GM23338 (cell line): ENCODE measurements around the gene BIN1. TPM values are rescaled to one million over a fixed set of nuclear protein-coding genes. Genes with fewer than 3 reads are reported as not detected.

Source experiments
- ATAC-seq: fragments of 200-7000 bp; cut with Tn5 transposase; 3 replicates; pipeline ENCODE4 v1.9.1; 2020
- DNase-seq: peaks from one replicate; pipeline ENCODE4 v3.0.0-alpha.2; 2015; ENCODE audit warnings: low spot score
- H2AFZ ChIP-seq: fragments of 200-600 bp; sonication (generic); 2 replicates; pipeline ENCODE4 v1.8.0; 2016; ENCODE audit warnings: antibody characterized with exemption, mild to moderate bottlenecking, moderate library complexity
- H3F3A ChIP-seq: fragments of 200-600 bp; sonication (generic); replicated peaks from 2 replicates; pipeline ENCODE4 v1.8.0; 2017; ENCODE audit warnings: antibody characterized with exemption, mixed run types, low read depth
- H3K27ac ChIP-seq: fragments of 200-600 bp; sonication (generic); 2 replicates; pipeline ENCODE4 v1.6.1; 2016; ENCODE audit warnings: low read depth
- H3K27me3 ChIP-seq: fragments of 200-600 bp; sonication (generic); 2 replicates; pipeline ENCODE4 v1.8.0; 2016; ENCODE audit warnings: mild to moderate bottlenecking, mixed run types, moderate library complexity; ENCODE audit not compliant: insufficient read depth
- H3K36me3 ChIP-seq: fragments of 200-600 bp; sonication (generic); 2 replicates; pipeline ENCODE4 v1.8.0; 2016; ENCODE audit warnings: mild to moderate bottlenecking; ENCODE audit not compliant: insufficient read depth
- H3K4me1 ChIP-seq: fragments of 200-600 bp; sonication (generic); 2 replicates; pipeline ENCODE4 v1.8.0; 2016; ENCODE audit warnings: mild to moderate bottlenecking, moderate library complexity; ENCODE audit not compliant: insufficient read depth
- H3K4me2 ChIP-seq: fragments of 200-600 bp; sonication (generic); 2 replicates; pipeline ENCODE4 v1.7.1; 2017; ENCODE audit warnings: mixed run types
- H3K4me3 ChIP-seq: fragments of 200-600 bp; sonication (generic); 2 replicates; pipeline ENCODE4 v1.6.1; 2016; ENCODE audit warnings: mixed run types
- H3K79me2 ChIP-seq: fragments of 200-600 bp; sonication (generic); replicated peaks from 2 replicates; pipeline ENCODE4 v1.8.0; 2017; ENCODE audit warnings: mild to moderate bottlenecking; ENCODE audit not compliant: insufficient read depth
- H3K9me2 ChIP-seq: fragments of 200-600 bp; sonication (generic); 2 replicates; pipeline ENCODE4 v1.8.0; 2017; ENCODE audit not compliant: insufficient read depth
- H4K20me1 ChIP-seq: fragments of 200-600 bp; sonication (generic); replicated peaks from 2 replicates; pipeline ENCODE4 v1.8.0; 2017; ENCODE audit warnings: mild to moderate bottlenecking; ENCODE audit not compliant: insufficient read depth
- H3K27ac Mint-ChIP-seq: 2 replicates; pipeline ENCODE4 v1.8.0; 2020; ENCODE audit warnings: inconsistent platforms, mild to moderate bottlenecking, moderate library complexity, mixed read lengths
- H3K27me3 Mint-ChIP-seq: 3 replicates; pipeline ENCODE4 v1.8.0; 2022; ENCODE audit warnings: low read depth, mild to moderate bottlenecking, moderate library complexity, mixed read lengths, inconsistent platforms; ENCODE audit not compliant: insufficient read depth, poor library complexity
- H3K36me3 Mint-ChIP-seq: 3 replicates; pipeline ENCODE4 v1.8.0; 2021; ENCODE audit warnings: low read depth, mild to moderate bottlenecking, inconsistent platforms, moderate library complexity, mixed read lengths
- H3K4me1 Mint-ChIP-seq: 3 replicates; pipeline ENCODE4 v1.8.0; 2020; ENCODE audit warnings: mild to moderate bottlenecking, inconsistent platforms, mixed read lengths
- H3K4me3 Mint-ChIP-seq: 3 replicates; pipeline ENCODE4 v1.8.0; 2021; ENCODE audit warnings: moderate library complexity, mild to moderate bottlenecking, inconsistent platforms, mixed read lengths
- H3K9me3 Mint-ChIP-seq: 3 replicates; pipeline ENCODE4 v1.8.0; 2020; ENCODE audit warnings: moderate library complexity, mild to moderate bottlenecking, inconsistent platforms, mixed read lengths
- CREB1 ChIP-seq: fragments of 250-450 bp; sonication (Bioruptor Pico); IDR thresholded peaks from 2 replicates; pipeline ENCODE4 v1.5.0; 2020; ENCODE audit warnings: low read depth, mild to moderate bottlenecking, moderate library complexity
- CTCF ChIP-seq, 2 experiments: fragments of 200-600 bp in 1 of 2; sonication (generic) in 1 of 2; conservative IDR thresholded peaks; 2 replicates each; pipeline versions ENCODE4 v1.5.1 to v1.6.1; 2016 to 2017; ENCODE audit warnings: antibody characterized with exemption in 2 of 2, low read depth in 2 of 2, mild to moderate bottlenecking in 2 of 2, moderate library complexity in 1 of 2
- EZH2 ChIP-seq: fragments of 200-600 bp; sonication (generic); IDR thresholded peaks from one replicate; pipeline ENCODE4 v1.8.0; 2017; ENCODE audit warnings: antibody characterized with exemption, mild to moderate bottlenecking, low read depth; ENCODE audit not compliant: unreplicated experiment
- EZH2phosphoT487 ChIP-seq: fragments of 200-600 bp; sonication (generic); IDR thresholded peaks from one replicate; pipeline ENCODE4 v1.8.1; 2018; ENCODE audit warnings: antibody characterized with exemption; ENCODE audit not compliant: unreplicated experiment
- JUNB ChIP-seq: IDR thresholded peaks from one replicate; pipeline ENCODE4 v1.6.1; 2016; ENCODE audit warnings: antibody characterized with exemption; ENCODE audit not compliant: unreplicated experiment
- NANOG ChIP-seq: IDR thresholded peaks from 2 replicates; pipeline ENCODE4 v1.6.1; 2016; ENCODE audit warnings: antibody characterized with exemption, borderline replicate concordance
- POLR2AphosphoS5 ChIP-seq: IDR thresholded peaks from 2 replicates; pipeline ENCODE4 v1.6.1; 2016; ENCODE audit warnings: antibody characterized with exemption, low read depth
- ZNF114 ChIP-seq: fragments of 250-450 bp; sonication (Bioruptor Pico); IDR thresholded peaks from 2 replicates; pipeline ENCODE4 v1.5.0; 2020; ENCODE audit warnings: mild to moderate bottlenecking, moderate library complexity
- ZNF331 ChIP-seq: fragments of 250-450 bp; sonication (Bioruptor Pico); IDR thresholded peaks from 2 replicates; pipeline ENCODE4 v1.5.0; 2020; ENCODE audit warnings: low read depth, mild to moderate bottlenecking, moderate library complexity
- polyA plus RNA-seq: library from polyadenylated mRNA; unstranded; fragments of >200 nt; fragmentation: Nextera tagmentation; extraction: Ambion mirVana; gene quantifications from 2 replicates; pipeline ENCODE4 v1.2.1, GENCODE V29; 2016
- total RNA-seq: library from RNA; depleted of rRNA; stranded (reverse); fragments of >200 nt; shearing (Covaris generic); gene quantifications from 2 replicates; pipeline ENCODE4 v1.2.3, GENCODE V29; 2014
- TF ChIP-seq, protein P1 (sequence below): IDR thresholded peaks from 2 replicates; pipeline ENCODE4 v1.6.1; 2016; ENCODE audit warnings: antibody characterized with exemption

The BIN1 gene
- total and polyA plus RNA-seq, 2 experiments from 2014 or later: 30.1 to 56.4 TPM

GRCh38 chr2:127087791-127088495 is 19.0 kb downstream of the BIN1 start:
- ATAC-seq (no peak), DNase-seq (no peak)
- H3K36me3 Mint-ChIP-seq: no peaks in the 10 kb centered on the region; the same call in 2 of the 3 replicates
- H2AFZ ChIP-seq: no peak overlapping the region
- peak overlapping the region; percentile 81 for H3K27ac Mint-ChIP-seq
- H3K4me1 Mint-ChIP-seq: peaks cover 48% of the 10 kb centered on the region
- H3K27ac ChIP-seq: no peak overlapping the region
- H3K4me3 Mint-ChIP-seq: no peak overlapping the region
- no peaks in the 10 kb centered on the region for H3F3A ChIP-seq
- H3K4me3 ChIP-seq: no peak overlapping the region
- H3K36me3 ChIP-seq: no peaks in the 10 kb centered on the region
- peaks cover 7% of the 10 kb centered on the region for H3K27me3 Mint-ChIP-seq
- H3K4me2 ChIP-seq: peak overlapping the region; percentile 72; the same call in 1 of the 2 replicates
- no peaks in the 10 kb centered on the region for H3K27me3 ChIP-seq
- H3K9me2 ChIP-seq: no peaks in the 10 kb centered on the region
- H3K4me1 ChIP-seq: peaks cover 16% of the 10 kb centered on the region
- peaks cover 3% of the 10 kb centered on the region; the same call in 1 of the 3 replicates for H3K9me3 Mint-ChIP-seq
- H3K79me2 ChIP-seq: peaks cover 26% of the 10 kb centered on the region
- TF ChIP-seq NANOG: no peak
- no peak for TF ChIP-seq ZNF331 (CRISPR knock-in tag)
- no peak for TF ChIP-seq POLR2AphosphoS5
- no peaks in the 10 kb centered on the region for H4K20me1 ChIP-seq

DNA sequence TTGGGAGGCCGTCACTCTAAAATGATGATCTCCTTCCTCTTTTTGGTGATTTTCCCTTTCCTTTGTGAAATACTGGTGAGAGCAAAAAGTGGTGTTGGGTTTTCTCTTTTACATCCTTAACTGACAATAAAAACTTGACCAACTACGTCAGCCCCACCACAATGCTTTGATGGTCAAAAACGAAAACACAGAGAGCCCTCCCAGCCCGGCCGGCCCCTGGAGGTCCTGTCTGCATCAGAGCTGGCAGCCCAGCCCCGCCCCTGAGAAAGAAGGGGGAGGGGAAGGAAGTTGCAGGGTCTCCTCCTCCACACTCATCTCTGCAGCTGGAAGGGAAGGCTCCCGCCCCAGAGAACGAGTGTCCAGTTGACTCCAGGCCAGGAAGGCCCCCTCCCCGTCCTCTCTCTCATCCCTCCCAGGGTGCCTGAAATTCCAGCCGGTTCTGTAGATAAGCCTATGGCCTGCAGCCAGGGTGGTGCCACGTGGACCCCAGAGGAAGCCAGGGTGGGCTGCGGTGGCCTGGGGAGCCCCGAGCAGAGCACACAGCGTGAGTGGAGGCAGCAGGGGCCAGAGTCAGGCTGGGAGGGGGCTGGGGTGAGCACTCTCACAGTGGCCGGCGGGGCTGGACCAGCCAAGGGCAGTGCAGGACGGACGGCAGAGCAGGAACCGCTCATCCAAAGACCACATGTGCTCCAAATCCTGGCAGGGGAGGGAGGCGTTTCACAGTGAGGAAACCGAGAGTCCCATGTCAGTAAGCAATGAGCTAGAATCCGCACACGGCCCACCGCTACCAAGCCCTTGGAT is 19.8 kb downstream of the BIN1 start:
- peak overlapping the region; percentile 81 for H3K27ac Mint-ChIP-seq
- no peaks in the 10 kb centered on the region for H3K9me2 ChIP-seq
- DNase-seq (peak; percentile 67), ATAC-seq (peak; percentile 76)
- H3K4me2 ChIP-seq: peak overlapping the region; percentile 72
- H3K27me3 ChIP-seq: no peaks in the 10 kb centered on the region
- no peaks in the 10 kb centered on the region; the same call in 2 of the 3 replicates for H3K36me3 Mint-ChIP-seq
- no peaks in the 10 kb centered on the region for H4K20me1 ChIP-seq
- no peaks in the 10 kb centered on the region for H3K36me3 ChIP-seq
- peaks cover 3% of the 10 kb centered on the region; the same call in 1 of the 3 replicates for H3K9me3 Mint-ChIP-seq
- TF ChIP-seq, protein P1, sequence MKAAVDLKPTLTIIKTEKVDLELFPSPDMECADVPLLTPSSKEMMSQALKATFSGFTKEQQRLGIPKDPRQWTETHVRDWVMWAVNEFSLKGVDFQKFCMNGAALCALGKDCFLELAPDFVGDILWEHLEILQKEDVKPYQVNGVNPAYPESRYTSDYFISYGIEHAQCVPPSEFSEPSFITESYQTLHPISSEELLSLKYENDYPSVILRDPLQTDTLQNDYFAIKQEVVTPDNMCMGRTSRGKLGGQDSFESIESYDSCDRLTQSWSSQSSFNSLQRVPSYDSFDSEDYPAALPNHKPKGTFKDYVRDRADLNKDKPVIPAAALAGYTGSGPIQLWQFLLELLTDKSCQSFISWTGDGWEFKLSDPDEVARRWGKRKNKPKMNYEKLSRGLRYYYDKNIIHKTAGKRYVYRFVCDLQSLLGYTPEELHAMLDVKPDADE: 0 out of 2 replicates have a peak, but pooled peaks have one; percentile 5
- no peak for TF ChIP-seq EZH2phosphoT487
- peaks cover 9% of the 10 kb centered on the region for H3K27me3 Mint-ChIP-seq
- H3K4me3 Mint-ChIP-seq: peak overlapping the region; percentile 1; the same call in 2 of the 3 replicates
- no peaks in the 10 kb centered on the region for H3F3A ChIP-seq
- H2AFZ ChIP-seq: peak overlapping the region; percentile 9; the same call in 1 of the 2 replicates
- H3K27ac ChIP-seq: no peak overlapping the region
- H3K4me3 ChIP-seq: no peak overlapping the region
- peaks cover 27% of the 10 kb centered on the region for H3K79me2 ChIP-seq
- peaks cover 18% of the 10 kb centered on the region for H3K4me1 ChIP-seq
- H3K4me1 Mint-ChIP-seq: peaks cover 51% of the 10 kb centered on the region

DNA sequence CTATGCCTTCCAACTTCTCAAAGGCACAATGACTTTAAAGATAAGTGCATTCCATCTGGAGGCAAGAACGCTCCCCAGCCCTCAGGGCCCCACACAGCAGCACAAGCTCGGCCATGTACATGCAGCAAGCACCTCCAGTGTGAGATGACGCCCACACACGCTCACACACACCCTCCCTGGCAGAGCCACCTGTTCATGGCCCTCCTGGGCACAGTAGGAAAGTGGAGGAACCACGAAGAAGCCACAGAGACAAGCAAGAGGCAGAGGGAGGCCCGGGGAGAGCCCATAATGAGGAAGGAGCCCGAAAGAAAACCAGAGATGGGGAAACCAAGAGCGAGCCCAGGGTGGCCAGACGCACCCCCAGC is 21.7 kb downstream of the BIN1 start:
- Mint-ChIP-seq H3K9me3 (peaks cover 3% of the 10 kb centered on the region; the same call in 1 of the 3 replicates), H3K27me3 (peaks cover 7% of the 10 kb centered on the region), H3K4me3 (no peak overlapping the region), H3K27ac (no peak overlapping the region), H3K36me3 (no peaks in the 10 kb centered on the region; the same call in 2 of the 3 replicates), H3K4me1 (peaks cover 55% of the 10 kb centered on the region)
- peaks cover 26% of the 10 kb centered on the region for H3K4me1 ChIP-seq
- no peak overlapping the region for H3K27ac ChIP-seq
- no peaks in the 10 kb centered on the region for H4K20me1 ChIP-seq
- H3K9me2 ChIP-seq: no peaks in the 10 kb centered on the region
- ATAC-seq (no peak), DNase-seq (no peak)
- no peak overlapping the region for H3K4me2 ChIP-seq
- H3K27me3 ChIP-seq: no peaks in the 10 kb centered on the region
- no peak overlapping the region for H2AFZ ChIP-seq
- H3K4me3 ChIP-seq: no peak overlapping the region
- H3K36me3 ChIP-seq: no peaks in the 10 kb centered on the region
- H3F3A ChIP-seq: no peaks in the 10 kb centered on the region
- peaks cover 27% of the 10 kb centered on the region for H3K79me2 ChIP-seq
- TF ChIP-seq CREB1 (CRISPR knock-in tag) (no peak), EZH2phosphoT487 (no peak), EZH2 (no peak), NANOG (no peak), ZNF114 (CRISPR knock-in tag) (no peak), JUNB (no peak), CTCF (conservative IDR thresholded peaks at IDR 0.05; ENCODE audit: low read depth in 2 of 2) (no peak), ZNF331 (CRISPR knock-in tag) (no peak)
- TF ChIP-seq, protein P1: no peak
